NT2/D1 (cell line): ENCODE results near the gene CCDC74A.
"Not testable (repeated sequence)": the region's sequence is repeated elsewhere in the genome, so short reads cannot be mapped to it uniquely, and the experiment has no call there.

ENCODE experiments used
- SUZ12 ChIP-seq: IDR thresholded peaks from 2 replicates; pipeline ENCODE4 v1.6.1; 2011; ENCODE audit not compliant: insufficient read length, insufficient read depth; ENCODE audit errors: extremely low read depth
- YY1 ChIP-seq: IDR thresholded peaks from 2 replicates; pipeline ENCODE4 v1.6.1; 2011; ENCODE audit not compliant: insufficient read length, insufficient read depth

DNA sequence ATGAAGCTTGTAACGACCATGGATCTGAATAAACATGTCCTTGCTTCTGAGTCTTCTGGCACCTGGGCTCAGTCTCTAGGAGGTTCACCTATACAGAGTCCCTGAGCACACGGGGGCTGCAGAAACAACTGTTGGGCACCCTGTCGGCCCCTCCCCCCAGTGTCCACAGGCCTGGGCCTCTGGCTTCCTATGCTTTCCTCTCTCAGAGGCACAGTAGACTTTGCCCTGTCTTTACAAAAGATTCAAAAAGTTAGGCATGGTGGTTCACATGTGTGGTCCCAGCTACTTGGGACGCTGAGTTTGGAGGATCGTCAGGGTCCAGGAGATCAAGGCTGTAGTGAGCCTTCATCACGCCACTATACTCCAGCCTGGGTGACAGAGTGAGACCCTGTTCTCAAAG lies 6.2 kb upstream of the CCDC74A start:
- TF ChIP-seq YY1, SUZ12: not testable (repeated sequence)
